Fibroblast of pulmonary artery (primary cell): ENCODE data around the gene SPINK5.
"Not testable (repeated sequence)": the region's sequence is repeated elsewhere in the genome, so short reads cannot be mapped to it uniquely, and the experiment has no call there.

Experiments
- DNase-seq: peaks from one replicate; pipeline ENCODE4 v3.0.0-alpha.2; 2010; ENCODE audit warnings: low read depth
- H3K4me3 ChIP-seq: replicated peaks from 2 replicates; pipeline ENCODE4 v1.5.1; 2011; ENCODE audit warnings: low read depth, mild to moderate bottlenecking, control low read depth, low read length, moderate library complexity
- TF ChIP-seq, protein P1 (sequence below): IDR thresholded peaks from 2 replicates; pipeline ENCODE4 v1.5.1; 2011; ENCODE audit warnings: mild to moderate bottlenecking, control low read depth, low read length, inconsistent platforms; ENCODE audit errors: missing control alignments

SPINK5 gene

DNA sequence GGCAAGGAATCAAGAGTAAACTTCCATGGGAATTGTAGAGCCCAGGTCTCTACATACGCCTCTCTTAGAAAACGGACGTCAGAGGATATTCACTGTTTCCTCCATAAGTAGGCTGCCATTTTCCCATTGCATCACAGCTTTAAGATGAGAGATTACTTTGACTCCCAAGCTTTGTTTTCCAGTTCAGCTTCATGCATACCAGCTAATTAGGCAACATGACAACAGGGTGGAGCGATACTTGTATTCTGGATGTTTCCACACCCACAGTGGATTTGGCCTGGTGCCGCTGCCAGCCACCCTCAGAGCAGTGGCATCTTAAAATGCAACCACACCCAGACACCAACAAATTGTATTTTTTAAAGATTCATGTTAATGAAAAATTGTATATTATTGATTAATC, 20.9 kb upstream of the SPINK5 start:
- DNase-seq, result no peak
- no peak overlapping the region for H3K4me3 ChIP-seq
- TF ChIP-seq, protein P1, sequence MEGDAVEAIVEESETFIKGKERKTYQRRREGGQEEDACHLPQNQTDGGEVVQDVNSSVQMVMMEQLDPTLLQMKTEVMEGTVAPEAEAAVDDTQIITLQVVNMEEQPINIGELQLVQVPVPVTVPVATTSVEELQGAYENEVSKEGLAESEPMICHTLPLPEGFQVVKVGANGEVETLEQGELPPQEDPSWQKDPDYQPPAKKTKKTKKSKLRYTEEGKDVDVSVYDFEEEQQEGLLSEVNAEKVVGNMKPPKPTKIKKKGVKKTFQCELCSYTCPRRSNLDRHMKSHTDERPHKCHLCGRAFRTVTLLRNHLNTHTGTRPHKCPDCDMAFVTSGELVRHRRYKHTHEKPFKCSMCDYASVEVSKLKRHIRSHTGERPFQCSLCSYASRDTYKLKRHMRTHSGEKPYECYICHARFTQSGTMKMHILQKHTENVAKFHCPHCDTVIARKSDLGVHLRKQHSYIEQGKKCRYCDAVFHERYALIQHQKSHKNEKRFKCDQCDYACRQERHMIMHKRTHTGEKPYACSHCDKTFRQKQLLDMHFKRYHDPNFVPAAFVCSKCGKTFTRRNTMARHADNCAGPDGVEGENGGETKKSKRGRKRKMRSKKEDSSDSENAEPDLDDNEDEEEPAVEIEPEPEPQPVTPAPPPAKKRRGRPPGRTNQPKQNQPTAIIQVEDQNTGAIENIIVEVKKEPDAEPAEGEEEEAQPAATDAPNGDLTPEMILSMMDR, result no peak

DNA sequence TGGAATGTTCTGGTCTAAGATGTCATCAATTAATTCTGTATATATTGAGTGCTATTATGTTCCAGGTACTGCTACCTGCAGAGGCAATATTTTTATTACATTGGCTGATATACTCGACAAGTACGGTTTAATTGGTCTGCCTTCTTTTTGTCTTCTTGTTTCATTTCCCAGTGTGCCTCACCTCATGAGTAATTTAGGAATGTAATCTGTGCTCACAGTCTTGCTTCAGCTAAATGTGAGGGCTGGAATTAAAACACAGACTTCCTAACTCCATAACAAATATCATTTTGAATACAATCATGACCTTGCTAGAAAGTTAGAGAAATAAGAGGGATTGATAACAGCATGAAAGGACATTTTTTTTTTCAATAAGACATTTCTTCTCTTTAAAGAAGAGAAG, 20.1 kb upstream of the SPINK5 start:
- TF ChIP-seq, protein P1, result no peak

DNA sequence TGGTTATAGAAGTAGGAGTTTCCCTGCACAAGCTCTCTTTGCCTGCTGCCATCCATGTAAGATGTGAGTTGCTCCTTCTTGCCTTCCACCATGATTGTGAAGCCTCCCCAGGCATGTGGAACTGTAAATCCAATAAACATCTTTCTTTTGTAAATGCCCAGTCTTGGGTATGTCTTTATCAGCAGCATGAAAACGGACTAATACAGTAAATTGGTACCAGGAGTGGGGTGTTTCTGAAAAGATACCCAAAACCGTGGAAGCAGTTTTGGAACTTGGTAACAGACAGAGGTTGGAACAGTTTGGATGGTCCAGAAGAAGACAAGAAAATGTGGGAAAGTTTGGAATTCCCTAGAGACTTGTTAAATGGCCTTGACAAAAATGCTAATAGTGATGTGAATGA, 8.6 kb upstream of the SPINK5 start:
- not testable (repeated sequence) for DNase-seq

More for the DNA sequence above, 20.1 kb upstream of the SPINK5 start:
- no peak for DNase-seq
- no peak overlapping the region for H3K4me3 ChIP-seq

DNA sequence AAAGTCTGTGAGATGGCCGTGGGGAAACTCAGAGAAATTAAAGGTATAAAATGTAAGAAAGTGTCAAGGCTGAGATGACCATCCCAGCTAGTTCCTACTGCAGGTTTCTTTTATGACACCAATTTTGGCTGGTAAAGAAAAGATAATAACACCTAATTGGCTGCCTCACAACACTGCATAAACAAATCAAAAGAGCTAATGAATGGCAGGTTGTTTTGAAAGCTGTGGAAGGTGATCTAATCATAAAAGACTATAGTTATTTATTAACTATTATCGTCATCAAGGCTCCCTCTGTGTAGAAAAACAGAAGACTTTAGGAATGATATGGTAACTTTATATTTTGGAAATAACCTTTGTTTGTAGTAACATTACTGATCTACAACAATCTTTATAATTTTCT, 3.5 kb upstream of the SPINK5 start:
- TF ChIP-seq, protein P1, result no peak
- no peak for DNase-seq
- H3K4me3 ChIP-seq, result no peak overlapping the region

More for the DNA sequence above, 8.6 kb upstream of the SPINK5 start:
- H3K4me3 ChIP-seq, result not testable (repeated sequence)

DNA sequence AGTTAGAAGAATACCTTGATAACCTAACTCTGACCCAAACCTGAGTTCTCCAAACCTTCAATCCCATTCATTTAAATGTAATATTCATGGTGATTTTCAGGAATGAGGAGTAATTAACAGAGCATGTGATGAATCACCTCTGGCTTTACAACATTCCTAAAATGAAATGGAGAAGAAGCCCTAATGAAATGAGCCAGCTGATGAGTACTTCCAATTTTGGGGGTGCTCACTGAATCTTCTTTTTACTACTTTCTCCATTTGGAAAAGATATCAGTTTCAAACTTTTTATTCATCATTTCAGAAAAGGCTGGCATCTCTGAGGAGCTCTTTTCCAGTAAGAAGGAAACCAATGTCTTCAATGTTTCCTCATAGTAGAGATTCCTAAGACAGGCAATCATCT, 2.9 kb upstream of the SPINK5 start:
- no peak overlapping the region for H3K4me3 ChIP-seq
- no peak for DNase-seq
- TF ChIP-seq, protein P1, result no peak

DNA sequence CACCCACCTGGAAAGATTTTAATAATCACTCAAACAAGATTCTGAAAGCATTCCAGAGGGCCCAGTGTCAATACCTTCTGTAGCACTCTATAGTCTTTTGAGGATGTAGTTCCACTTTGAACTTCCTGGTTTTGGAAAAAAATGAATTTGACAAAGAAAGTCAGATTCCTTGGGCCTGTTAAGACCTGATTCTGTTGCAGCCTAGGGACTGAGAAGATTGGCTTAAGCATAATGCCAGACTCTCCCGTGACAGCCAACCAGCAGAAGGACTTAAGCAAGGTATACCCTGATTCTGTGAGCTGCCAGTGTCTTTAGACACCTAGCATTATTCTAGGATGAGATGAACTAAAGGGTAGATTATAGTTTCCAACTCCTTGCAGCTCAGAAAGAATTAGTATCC, 6.8 kb downstream of the SPINK5 start:
- DNase-seq, result no peak
- TF ChIP-seq, protein P1, result no peak
- no peak overlapping the region for H3K4me3 ChIP-seq

DNA sequence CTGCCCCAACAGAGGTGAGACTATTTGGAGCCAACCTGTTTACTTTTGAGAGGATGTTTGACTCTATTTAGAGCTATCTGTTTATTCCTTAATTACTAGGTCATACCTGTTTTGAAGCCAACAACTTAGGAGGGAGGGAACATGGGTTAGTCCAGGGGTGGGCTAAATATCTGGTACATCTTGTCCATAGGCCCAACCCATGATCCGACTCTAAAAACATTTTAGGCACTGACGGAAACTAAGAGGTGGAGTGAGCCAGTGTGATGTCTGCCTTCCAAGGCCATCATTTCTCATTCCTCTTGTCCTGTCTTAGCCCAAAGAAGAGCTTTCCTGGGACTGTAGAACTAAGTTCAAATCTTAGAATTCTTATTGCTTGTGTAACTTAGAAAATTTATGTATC, 8.4 kb downstream of the SPINK5 start:
- TF ChIP-seq, protein P1, result no peak
- no peak for DNase-seq
- H3K4me3 ChIP-seq, result no peak overlapping the region
